GM18498 (cell line): ENCODE measurements around the gene TCHH.
"Not testable (repeated sequence)": the region's sequence is repeated elsewhere in the genome, so short reads cannot be mapped to it uniquely, and the experiment has no call there.

Source experiments
- ATAC-seq: cut with Tn5 transposase; IDR thresholded peaks from one replicate; pipeline ENCODE4 v1.9.1; 2021; ENCODE audit warnings: mild to moderate bottlenecking, moderate library complexity; ENCODE audit not compliant: unreplicated experiment

Gene TCHH

GRCh38 chr1:152112885-152113432 is 2.3 kb downstream of the TCHH start:
- no peak for ATAC-seq

- ATAC-seq = no peak
Observed at GRCh38 chr1:152112101-152112884, 3.0 kb downstream of the TCHH start.

GRCh38 chr1:152111515-152111968 is 3.7 kb downstream of the TCHH start:
- ATAC-seq = no peak

GRCh38 chr1:152110860-152111514 is 4.3 kb downstream of the TCHH start:
- no peak for ATAC-seq

GRCh38 chr1:152110365-152110859 is 4.8 kb downstream of the TCHH start:
- ATAC-seq = no peak

- ATAC-seq = no peak
Observed at GRCh38 chr1:152109998-152110294, 5.3 kb downstream of the TCHH start.

- no peak for ATAC-seq
Observed at GRCh38 chr1:152109231-152109997, 5.8 kb downstream of the TCHH start.

DNA sequence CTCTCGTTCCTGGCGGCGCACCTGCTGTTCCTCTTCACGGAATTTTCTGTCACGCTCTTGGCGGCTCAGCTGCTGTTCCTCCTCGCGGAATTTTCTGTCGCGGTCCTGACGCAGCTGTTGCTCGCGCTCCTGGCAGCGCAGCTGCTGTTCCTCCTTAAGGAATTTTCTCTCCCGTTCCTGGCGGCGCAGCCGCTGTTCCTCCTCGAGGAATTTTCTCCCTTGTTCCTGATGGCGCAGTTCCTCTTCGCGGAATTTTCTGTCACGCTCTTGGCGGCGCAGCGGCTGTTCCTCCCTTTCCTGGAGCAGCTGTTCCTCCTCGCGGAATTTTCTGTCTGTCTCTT is 6.4 kb downstream of the TCHH start:
- no peak for ATAC-seq

DNA sequence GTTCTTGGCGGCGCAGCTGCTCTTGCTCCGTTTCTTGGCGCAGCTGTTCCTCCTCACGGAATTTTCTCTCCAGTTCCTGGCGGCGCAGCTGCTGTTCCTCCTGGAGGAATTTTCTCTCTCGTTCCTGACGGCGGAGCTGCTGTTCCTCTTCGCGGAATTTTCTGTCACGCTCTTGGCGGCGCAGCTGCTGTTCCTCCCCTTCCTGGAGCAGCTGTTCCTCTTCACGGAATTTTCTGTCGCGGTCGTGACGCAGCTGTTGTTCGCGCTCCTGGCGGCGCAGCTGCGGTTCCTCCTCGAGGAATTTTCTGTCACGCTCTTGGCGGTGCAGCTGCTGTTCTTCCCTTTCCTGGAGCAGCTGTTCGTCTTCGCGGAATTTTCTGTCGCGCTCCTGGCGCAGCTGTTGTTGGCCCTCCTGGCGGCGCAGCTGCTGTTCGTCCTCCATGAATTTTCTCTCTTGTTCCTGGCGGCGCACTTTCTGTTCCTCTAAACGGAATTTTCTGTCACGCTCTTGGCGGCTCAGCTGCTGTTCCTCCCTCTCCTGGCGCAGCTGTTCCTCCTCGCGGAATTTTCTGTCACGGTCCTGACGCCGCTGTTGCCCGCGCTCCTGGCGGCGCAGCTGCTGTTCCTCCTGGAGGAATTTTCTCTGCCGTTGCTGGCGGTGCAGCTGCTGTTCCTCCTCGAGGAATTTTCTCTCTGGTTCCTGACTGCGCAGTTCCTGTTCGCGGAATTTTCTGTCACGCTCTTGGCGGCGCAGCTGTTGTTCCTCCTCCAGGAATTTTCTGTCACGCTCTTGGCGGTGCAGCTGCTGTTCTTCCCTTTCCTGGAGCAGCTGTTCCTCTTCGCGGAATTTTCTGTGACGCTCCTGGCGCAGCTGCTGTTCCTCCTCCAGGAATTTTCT is 7.0 kb downstream of the TCHH start:
- no peak for ATAC-seq

DNA sequence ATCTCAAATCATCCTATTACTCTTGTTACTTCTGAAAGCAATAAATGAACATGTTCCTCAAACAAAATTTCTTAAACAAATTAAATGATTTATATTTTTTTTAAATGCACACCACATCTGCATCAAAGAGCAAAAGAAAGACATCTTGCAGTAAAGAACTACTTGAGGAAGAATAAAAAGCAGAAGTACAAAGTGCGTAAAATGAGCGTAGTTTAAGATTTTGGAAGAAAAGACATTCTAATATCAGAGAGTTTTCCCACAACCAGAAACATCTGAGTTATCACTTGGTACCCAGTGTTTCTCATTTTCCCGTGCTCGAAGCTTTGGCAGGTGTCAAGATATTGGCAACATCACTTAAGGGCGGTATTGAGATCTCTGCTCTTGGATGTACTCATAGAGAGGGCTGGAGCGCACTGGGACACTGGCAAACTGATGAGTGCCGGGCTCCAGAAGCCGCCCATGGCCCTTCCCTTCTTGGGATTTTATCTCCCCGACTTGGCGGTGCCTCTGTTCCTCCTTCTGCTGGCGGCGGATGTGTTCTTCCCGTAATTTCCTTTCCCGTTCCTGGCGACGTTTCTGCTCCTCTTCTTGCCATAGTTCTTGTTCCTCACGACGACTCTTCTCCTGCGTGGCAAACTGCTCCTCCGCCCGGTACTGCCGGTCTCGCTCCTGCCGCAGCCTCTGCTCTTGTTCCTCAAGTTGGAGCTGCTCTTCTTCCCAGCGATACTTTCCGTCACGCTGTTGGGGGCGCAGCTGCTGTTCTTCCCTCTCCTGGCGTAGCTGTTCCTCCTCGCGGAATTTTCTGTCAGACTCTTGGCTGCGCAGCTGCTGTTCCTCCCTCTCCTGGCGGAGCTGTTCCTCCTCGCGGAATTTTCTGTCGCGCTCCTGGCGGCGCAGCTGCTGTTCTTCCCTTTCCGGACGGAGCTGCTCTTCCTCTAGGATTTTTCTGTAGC is 7.9 kb downstream of the TCHH start:
- ATAC-seq = no peak

DNA sequence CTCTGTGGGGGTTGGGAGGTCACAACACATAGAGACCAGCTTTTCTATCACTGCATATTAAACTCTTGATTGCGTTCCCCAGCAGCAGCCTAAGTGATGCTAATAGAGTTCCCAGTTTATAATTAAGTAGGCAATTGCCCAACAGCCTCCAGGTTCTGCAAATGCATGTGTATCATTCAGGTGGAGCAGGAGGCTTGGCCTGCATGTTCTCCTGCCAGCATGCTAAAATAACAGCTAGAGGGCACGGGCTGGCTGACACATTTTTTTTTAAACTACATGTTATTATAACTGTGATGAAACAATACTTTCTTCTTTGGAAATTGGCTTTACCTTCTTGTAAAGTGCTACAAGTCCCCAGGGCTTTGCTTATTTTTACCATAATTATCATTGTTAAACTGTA is 10.4 kb downstream of the TCHH start:
- no peak for ATAC-seq

GRCh38 chr1:152096931-152097330 is 18.3 kb downstream of the TCHH start:
- ATAC-seq = no peak

DNA sequence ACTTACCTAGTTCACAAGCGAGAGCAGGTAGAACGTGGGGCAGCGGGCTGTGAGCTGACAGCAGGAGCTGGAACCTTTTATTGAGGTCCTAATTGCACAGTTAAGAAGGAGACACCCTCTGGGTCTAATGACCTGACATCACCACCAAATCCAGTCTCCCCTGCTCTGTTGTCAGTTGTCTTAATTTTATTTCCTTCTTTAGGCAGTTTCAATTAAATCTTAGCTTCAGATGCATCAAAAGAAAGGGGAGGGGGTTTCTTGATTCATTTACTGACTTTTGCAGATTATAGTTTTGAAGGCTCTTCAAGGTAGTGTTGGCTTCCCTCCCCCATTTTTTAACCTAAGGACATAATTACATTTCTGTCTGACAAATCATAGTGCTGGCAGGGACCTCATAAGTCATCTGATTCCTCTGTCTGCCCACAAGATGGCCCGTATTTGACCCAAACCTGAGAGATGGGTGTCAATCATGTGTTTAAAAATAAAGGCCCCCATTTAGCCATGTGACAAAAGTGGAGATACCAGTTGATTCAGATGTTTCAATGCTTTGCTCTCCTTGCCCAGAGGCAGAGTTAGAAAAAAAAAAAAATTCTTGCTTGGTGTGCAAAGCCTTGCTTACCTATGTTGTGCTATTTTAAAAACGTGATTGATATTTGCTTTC is 26.1 kb downstream of the TCHH start, which contains the start of gene TCHHL1:
TSS of gene TCHHL1 (minus strand) at position 51 of the 661 bp plus-strand sequence. CDS start 921 bp downstream, outside the sequence.
- no peak for ATAC-seq

DNA sequence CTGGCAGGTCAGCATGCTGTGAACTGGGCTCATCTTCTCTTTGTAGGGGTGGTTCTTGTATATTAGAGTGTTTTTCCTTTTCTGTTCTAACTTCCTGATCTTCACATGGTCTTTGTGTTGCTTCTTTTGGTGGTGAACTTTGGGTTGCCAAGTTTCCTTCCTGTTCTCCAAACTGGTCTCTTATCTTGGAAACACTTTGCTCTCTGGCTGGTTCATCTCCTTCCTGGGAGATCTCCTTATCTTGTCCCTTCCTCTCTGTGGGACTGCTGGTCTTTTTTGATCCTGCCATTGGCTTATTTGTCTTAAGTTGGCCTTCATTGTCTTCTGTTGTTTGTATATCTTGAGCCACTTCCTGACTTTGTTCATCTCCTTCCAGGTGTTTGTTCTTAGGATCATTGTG is 28.5 kb downstream of the TCHH start:
- no peak for ATAC-seq

GRCh38 chr1:152084853-152085252 is 30.4 kb downstream of the TCHH start:
- no peak for ATAC-seq

GRCh38 chr1:152081026-152081425 is 34.2 kb downstream of the TCHH start:
- ATAC-seq = not testable (repeated sequence)

- not testable (repeated sequence) for ATAC-seq
Observed at GRCh38 chr1:152080494-152080893, 34.8 kb downstream of the TCHH start.

- no peak for ATAC-seq
Observed at GRCh38 chr1:152078831-152079441, 36.3 kb downstream of the TCHH start.
